Stomach (tissue), 4 donors: Measurements from ENCODE around the gene RAMACL.

Experiments
- EP300 ChIP-seq: sonication (generic); formaldehyde crosslinking; IDR thresholded peaks from one replicate; pipeline ENCODE4 v1.6.1; 2017; ENCODE audit warnings: antibody characterized with exemption
- POLR2AphosphoS5 ChIP-seq, 3 donors: sonication (generic); formaldehyde crosslinking; IDR thresholded peaks; one replicate each; pipeline ENCODE4 v1.6.1; 2016; ENCODE audit warnings: antibody characterized with exemption in 3 of 3
- TF ChIP-seq, protein P1 (sequence below), 7 experiments: fragments of 450-650 bp in 4 of 7; fragments of 200-600 bp in 3 of 7; sonication (generic) in 3 of 7; IDR thresholded peaks; one replicate each; pipeline ENCODE4 v1.5.1; 2016 to 2019; ENCODE audit warnings: antibody characterized with exemption in 7 of 7, control low read depth in 2 of 7, mild to moderate bottlenecking in 1 of 7

DNA sequence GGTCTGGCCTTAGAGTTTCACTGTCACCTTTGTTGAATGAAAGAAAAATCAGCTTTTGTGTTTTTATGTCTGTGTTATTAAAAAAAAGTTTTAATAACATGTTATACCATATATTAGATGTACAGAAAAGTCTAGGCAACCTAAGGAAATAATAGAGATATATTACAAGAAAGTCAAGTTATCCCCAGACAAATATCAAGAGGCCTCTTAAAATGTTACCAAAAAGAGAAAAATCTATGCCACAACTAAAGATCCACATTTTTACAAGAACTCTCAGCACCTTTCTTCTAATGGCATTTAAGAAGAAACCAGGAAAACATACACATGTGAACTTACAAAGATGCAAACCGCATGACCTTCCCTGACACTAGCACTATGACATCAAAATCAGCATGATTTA lies 26.8 kb downstream of the RAMACL start:
- TF ChIP-seq, protein P1, sequence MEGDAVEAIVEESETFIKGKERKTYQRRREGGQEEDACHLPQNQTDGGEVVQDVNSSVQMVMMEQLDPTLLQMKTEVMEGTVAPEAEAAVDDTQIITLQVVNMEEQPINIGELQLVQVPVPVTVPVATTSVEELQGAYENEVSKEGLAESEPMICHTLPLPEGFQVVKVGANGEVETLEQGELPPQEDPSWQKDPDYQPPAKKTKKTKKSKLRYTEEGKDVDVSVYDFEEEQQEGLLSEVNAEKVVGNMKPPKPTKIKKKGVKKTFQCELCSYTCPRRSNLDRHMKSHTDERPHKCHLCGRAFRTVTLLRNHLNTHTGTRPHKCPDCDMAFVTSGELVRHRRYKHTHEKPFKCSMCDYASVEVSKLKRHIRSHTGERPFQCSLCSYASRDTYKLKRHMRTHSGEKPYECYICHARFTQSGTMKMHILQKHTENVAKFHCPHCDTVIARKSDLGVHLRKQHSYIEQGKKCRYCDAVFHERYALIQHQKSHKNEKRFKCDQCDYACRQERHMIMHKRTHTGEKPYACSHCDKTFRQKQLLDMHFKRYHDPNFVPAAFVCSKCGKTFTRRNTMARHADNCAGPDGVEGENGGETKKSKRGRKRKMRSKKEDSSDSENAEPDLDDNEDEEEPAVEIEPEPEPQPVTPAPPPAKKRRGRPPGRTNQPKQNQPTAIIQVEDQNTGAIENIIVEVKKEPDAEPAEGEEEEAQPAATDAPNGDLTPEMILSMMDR (IDR thresholded peaks at IDR 0.05): no peak
- TF ChIP-seq POLR2AphosphoS5 (IDR thresholded peaks at IDR 0.05): no peak
- no peak for TF ChIP-seq EP300
